Gastroesophageal sphincter (tissue), 3 donors: ENCODE measurements around the gene LMCD1.

Experiments
- EP300 ChIP-seq: sonication (generic); formaldehyde crosslinking; IDR thresholded peaks from one replicate; pipeline ENCODE4 v1.6.1; 2017; ENCODE audit warnings: antibody characterized with exemption, mild to moderate bottlenecking
- POLR2A ChIP-seq, 2 donors: fragments of 450-650 bp; IDR thresholded peaks; one replicate each; pipeline ENCODE4 v1.6.1; 2017; ENCODE audit warnings: antibody characterized with exemption in 2 of 2, mild to moderate bottlenecking in 2 of 2, moderate library complexity in 1 of 2
- POLR2AphosphoS5 ChIP-seq: sonication (generic); formaldehyde crosslinking; IDR thresholded peaks from one replicate; pipeline ENCODE4 v1.6.1; 2017; ENCODE audit warnings: antibody characterized with exemption
- TF ChIP-seq, protein P1 (sequence below), 4 experiments: fragments of 200-600 bp in 2 of 4; fragments of 450-650 bp in 2 of 4; sonication (generic) in 1 of 4; IDR thresholded peaks; one replicate each; pipeline ENCODE4 v1.5.1; 2017 to 2019; ENCODE audit warnings: antibody characterized with exemption in 4 of 4, mild to moderate bottlenecking in 2 of 4, moderate library complexity in 2 of 4

DNA sequence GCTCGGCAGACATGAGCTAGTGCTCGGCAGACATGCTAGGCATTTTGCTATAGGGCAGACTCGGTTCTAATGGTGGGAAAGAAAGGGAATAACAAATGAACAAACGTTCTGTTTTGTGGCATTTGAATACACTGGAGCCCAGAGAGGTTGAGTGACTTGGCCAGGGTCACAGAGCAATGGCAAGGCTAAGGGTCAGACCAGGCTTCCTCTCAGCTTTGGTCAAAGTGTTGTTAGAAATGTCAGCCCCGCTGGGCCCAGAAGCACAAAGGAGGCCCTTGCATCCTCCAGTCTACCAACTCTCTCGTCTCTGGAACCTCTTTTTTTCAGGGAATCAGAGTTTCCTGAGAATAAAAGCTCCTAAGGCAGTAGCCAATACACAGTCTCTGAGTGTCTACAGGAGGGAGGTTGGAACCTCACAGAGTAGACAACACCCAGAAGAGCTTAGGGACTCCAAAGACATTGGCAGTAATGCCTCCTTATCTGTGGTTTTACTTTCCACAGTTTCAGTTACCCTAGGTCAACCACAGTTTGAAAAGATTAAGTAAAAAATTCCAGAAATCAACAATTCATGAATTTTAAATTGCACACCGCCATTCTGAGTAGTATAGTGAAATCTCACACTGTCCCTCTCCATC, 95.7 kb downstream of the LMCD1 start:
- TF ChIP-seq, protein P1, sequence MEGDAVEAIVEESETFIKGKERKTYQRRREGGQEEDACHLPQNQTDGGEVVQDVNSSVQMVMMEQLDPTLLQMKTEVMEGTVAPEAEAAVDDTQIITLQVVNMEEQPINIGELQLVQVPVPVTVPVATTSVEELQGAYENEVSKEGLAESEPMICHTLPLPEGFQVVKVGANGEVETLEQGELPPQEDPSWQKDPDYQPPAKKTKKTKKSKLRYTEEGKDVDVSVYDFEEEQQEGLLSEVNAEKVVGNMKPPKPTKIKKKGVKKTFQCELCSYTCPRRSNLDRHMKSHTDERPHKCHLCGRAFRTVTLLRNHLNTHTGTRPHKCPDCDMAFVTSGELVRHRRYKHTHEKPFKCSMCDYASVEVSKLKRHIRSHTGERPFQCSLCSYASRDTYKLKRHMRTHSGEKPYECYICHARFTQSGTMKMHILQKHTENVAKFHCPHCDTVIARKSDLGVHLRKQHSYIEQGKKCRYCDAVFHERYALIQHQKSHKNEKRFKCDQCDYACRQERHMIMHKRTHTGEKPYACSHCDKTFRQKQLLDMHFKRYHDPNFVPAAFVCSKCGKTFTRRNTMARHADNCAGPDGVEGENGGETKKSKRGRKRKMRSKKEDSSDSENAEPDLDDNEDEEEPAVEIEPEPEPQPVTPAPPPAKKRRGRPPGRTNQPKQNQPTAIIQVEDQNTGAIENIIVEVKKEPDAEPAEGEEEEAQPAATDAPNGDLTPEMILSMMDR (IDR thresholded peaks at IDR 0.05): no peak
- no peak for TF ChIP-seq POLR2AphosphoS5
- TF ChIP-seq POLR2A (IDR thresholded peaks at IDR 0.05): no peak
- TF ChIP-seq EP300: no peak
